HEK293 (cell line): Measurements from ENCODE around the gene TGFB3.
A peak's percentile ranks its signal among the peaks of the same experiment; 100 is the strongest.
"Not testable (repeated sequence)": the region's sequence is repeated elsewhere in the genome, so short reads cannot be mapped to it uniquely, and the experiment has no call there.

Source experiments
- CTCF ChIA-PET: fragments of 350-600 bp; formaldehyde crosslinking; extraction: SDS; loops from one replicate; lab custom pipeline; 2021; ENCODE audit warnings: antibody characterized with exemption; lab: Yijun Ruan, JAX
- POLR2A ChIA-PET: fragments of 300-600 bp; formaldehyde crosslinking; extraction: SDS; loops from one replicate; lab custom pipeline; 2020; ENCODE audit warnings: antibody characterized with exemption, inconsistent platforms; lab: Yijun Ruan, JAX
- H3K27ac ChIP-seq: fragments of 200-500 bp; sonication (Bioruptor generic); 2 replicates; pipeline ENCODE4 v1.5.1; 2014; ENCODE audit warnings: low read depth, low read length, control low read depth, inconsistent platforms; ENCODE audit errors: extremely low read depth
- H3K36me3 ChIP-seq, 2 experiments: fragments of 200-500 bp in 1 of 2; sonication (Bioruptor generic) in 1 of 2; 1 replicate in 1 of 2; 2 replicates in 1 of 2; pipeline ENCODE4 v1.5.1; 2014 to 2017; ENCODE audit warnings: inconsistent platforms in 2 of 2, low read length in 2 of 2; ENCODE audit not compliant: control insufficient read depth in 2 of 2, insufficient read depth in 1 of 2
- H3K4me1 ChIP-seq: fragments of 200-500 bp; sonication (Bioruptor generic); 2 replicates; pipeline ENCODE4 v1.5.1; 2014; ENCODE audit warnings: mild to moderate bottlenecking, low read length, inconsistent platforms; ENCODE audit not compliant: control insufficient read depth, insufficient read depth
- H3K4me3 ChIP-seq: 2 replicates; pipeline ENCODE4 v1.5.1; 2011; ENCODE audit warnings: low read depth, mild to moderate bottlenecking, control low read depth, low read length, moderate library complexity
- H3K9me3 ChIP-seq: fragments of 200-500 bp; sonication (Bioruptor generic); 2 replicates; pipeline ENCODE4 v1.5.1; 2014; ENCODE audit warnings: low read depth, low read length, inconsistent platforms; ENCODE audit not compliant: control insufficient read depth, insufficient read depth
- BCL11A ChIP-seq: fragments of 450-650 bp; formaldehyde crosslinking; IDR thresholded peaks from 2 replicates; pipeline ENCODE4 v1.5.1; 2016; ENCODE audit warnings: low read depth, missing biosample characterization, missing genetic modification characterization
- GFI1B ChIP-seq: fragments of 450-650 bp; formaldehyde crosslinking; IDR thresholded peaks from 2 replicates; pipeline ENCODE4 v1.5.1; 2016; ENCODE audit warnings: missing biosample characterization, missing genetic modification characterization
- GLI2 ChIP-seq: fragments of 450-650 bp; formaldehyde crosslinking; IDR thresholded peaks from 2 replicates; pipeline ENCODE4; 2017; ENCODE audit warnings: missing biosample characterization, missing genetic modification characterization, low read depth, borderline replicate concordance
- HOXA7 ChIP-seq: sonication (generic); formaldehyde crosslinking; IDR thresholded peaks from 2 replicates; pipeline ENCODE4 v1.8.1; 2022; ENCODE audit warnings: missing genetic modification reagents, borderline replicate concordance
- KLF1 ChIP-seq: fragments of 450-650 bp; formaldehyde crosslinking; IDR thresholded peaks from 2 replicates; pipeline ENCODE4 v1.5.1; 2016; ENCODE audit warnings: missing biosample characterization, missing genetic modification characterization
- KLF16 ChIP-seq: fragments of 450-650 bp; formaldehyde crosslinking; IDR thresholded peaks from 2 replicates; pipeline ENCODE4 v1.5.1; 2017; ENCODE audit warnings: missing biosample characterization, missing genetic modification characterization
- PRDM6 ChIP-seq: fragments of 450-650 bp; formaldehyde crosslinking; IDR thresholded peaks from 2 replicates; pipeline ENCODE4 v1.5.1; 2017; ENCODE audit warnings: missing biosample characterization, missing genetic modification characterization
- YY1 ChIP-seq: fragments of 450-650 bp; formaldehyde crosslinking; IDR thresholded peaks from 2 replicates; pipeline ENCODE4 v1.5.1; 2018; ENCODE audit warnings: missing biosample characterization, missing genetic modification characterization
- ZNF146 ChIP-seq: fragments of 450-650 bp; formaldehyde crosslinking; IDR thresholded peaks from 2 replicates; pipeline ENCODE4 v1.5.1; 2016; ENCODE audit warnings: missing biosample characterization, missing genetic modification characterization
- ZNF157 ChIP-seq: fragments of 450-650 bp; formaldehyde crosslinking; IDR thresholded peaks from 2 replicates; pipeline ENCODE4 v1.5.1; 2016; ENCODE audit warnings: missing biosample characterization, missing genetic modification characterization
- ZNF174 ChIP-seq: fragments of 450-650 bp; formaldehyde crosslinking; IDR thresholded peaks from 2 replicates; pipeline ENCODE4 v1.5.0; 2017; ENCODE audit warnings: missing biosample characterization, mild to moderate bottlenecking, missing genetic modification characterization
- ZNF221 ChIP-seq: fragments of 450-650 bp; formaldehyde crosslinking; IDR thresholded peaks from 2 replicates; pipeline ENCODE4 v1.5.1; 2017; ENCODE audit warnings: missing biosample characterization, missing genetic modification characterization, borderline replicate concordance
- ZNF239 ChIP-seq: fragments of 450-650 bp; formaldehyde crosslinking; IDR thresholded peaks from 2 replicates; pipeline ENCODE4 v1.5.1; 2016; ENCODE audit warnings: missing biosample characterization, missing genetic modification characterization
- ZNF350 ChIP-seq: fragments of 450-650 bp; formaldehyde crosslinking; IDR thresholded peaks from 2 replicates; pipeline ENCODE4 v1.5.0; 2017; ENCODE audit warnings: missing biosample characterization, mild to moderate bottlenecking, missing genetic modification characterization
- ZNF629 ChIP-seq: fragments of 450-650 bp; formaldehyde crosslinking; IDR thresholded peaks from 2 replicates; pipeline ENCODE4 v1.5.1; 2017; ENCODE audit warnings: missing biosample characterization, missing genetic modification characterization
- ZNF792 ChIP-seq: fragments of 450-650 bp; formaldehyde crosslinking; IDR thresholded peaks from 2 replicates; pipeline ENCODE4 v1.5.1; 2016; ENCODE audit warnings: missing biosample characterization, missing genetic modification characterization
- ZNF837 ChIP-seq: fragments of 450-650 bp; formaldehyde crosslinking; IDR thresholded peaks from 2 replicates; pipeline ENCODE4 v1.5.1; 2016; ENCODE audit warnings: missing biosample characterization, missing genetic modification characterization
- ZNF843 ChIP-seq: fragments of 450-650 bp; formaldehyde crosslinking; IDR thresholded peaks from 2 replicates; pipeline ENCODE4 v1.5.1; 2016; ENCODE audit warnings: missing biosample characterization, missing genetic modification characterization
- TF ChIP-seq, protein P1 (sequence below): fragments of 450-650 bp; formaldehyde crosslinking; IDR thresholded peaks from 2 replicates; pipeline ENCODE4 v1.5.1; 2016; ENCODE audit warnings: missing biosample characterization, missing genetic modification characterization
- TF ChIP-seq, protein P2 (sequence below): fragments of 450-650 bp; formaldehyde crosslinking; IDR thresholded peaks from 2 replicates; pipeline ENCODE4 v1.5.1; 2016; ENCODE audit warnings: missing biosample characterization, missing genetic modification characterization
- TF ChIP-seq, protein P3 (sequence below): fragments of 450-650 bp; formaldehyde crosslinking; conservative IDR thresholded peaks from 2 replicates; pipeline ENCODE4 v1.5.1; 2016; ENCODE audit warnings: low read depth, missing biosample characterization, missing genetic modification characterization

TGFB3 gene

GRCh38 chr14:75926431-75927115 lies 55.2 kb downstream of the TGFB3 start (continued):
- TF ChIP-seq, protein P1, sequence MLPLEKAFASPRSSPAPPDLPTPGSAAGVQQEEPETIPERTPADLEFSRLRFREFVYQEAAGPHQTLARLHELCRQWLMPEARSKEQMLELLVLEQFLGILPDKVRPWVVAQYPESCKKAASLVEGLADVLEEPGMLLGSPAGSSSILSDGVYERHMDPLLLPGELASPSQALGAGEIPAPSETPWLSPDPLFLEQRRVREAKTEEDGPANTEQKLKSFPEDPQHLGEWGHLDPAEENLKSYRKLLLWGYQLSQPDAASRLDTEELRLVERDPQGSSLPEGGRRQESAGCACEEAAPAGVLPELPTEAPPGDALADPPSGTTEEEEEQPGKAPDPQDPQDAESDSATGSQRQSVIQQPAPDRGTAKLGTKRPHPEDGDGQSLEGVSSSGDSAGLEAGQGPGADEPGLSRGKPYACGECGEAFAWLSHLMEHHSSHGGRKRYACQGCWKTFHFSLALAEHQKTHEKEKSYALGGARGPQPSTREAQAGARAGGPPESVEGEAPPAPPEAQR (tag by site-specific recombination) = no peak
- no peak for TF ChIP-seq BCL11A
- TF ChIP-seq YY1 (tag by site-specific recombination) = no peak
- TF ChIP-seq PRDM6 (tag by site-specific recombination) = no peak
- no peak for TF ChIP-seq ZNF221
- TF ChIP-seq, protein P2, sequence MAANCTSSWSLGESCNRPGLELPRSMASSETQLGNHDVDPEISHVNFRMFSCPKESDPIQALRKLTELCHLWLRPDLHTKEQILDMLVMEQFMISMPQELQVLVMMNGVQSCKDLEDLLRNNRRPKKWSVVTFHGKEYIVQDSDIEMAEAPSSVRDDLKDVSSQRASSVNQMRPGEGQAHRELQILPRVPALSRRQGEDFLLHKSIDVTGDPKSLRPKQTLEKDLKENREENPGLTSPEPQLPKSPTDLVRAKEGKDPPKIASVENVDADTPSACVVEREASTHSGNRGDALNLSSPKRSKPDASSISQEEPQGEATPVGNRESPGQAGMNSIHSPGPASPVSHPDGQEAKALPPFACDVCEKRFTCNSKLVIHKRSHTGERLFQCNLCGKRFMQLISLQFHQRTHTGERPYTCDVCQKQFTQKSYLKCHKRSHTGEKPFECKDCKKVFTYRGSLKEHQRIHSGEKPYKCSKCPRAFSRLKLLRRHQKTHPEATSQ (tag by site-specific recombination) = no peak
- TF ChIP-seq GLI2 = no peak

GRCh38 chr14:75925141-75925840 lies 56.5 kb downstream of the TGFB3 start:
- POLR2A ChIA-PET, H3K4me3 ChIP-seq, H3K9me3 ChIP-seq, H3K4me1 ChIP-seq, H3K36me3 ChIP-seq, CTCF ChIA-PET, H3K27ac ChIP-seq: not testable (repeated sequence)

- H3K9me3 ChIP-seq, H3K27ac ChIP-seq: not testable (repeated sequence)
- CTCF ChIA-PET = interaction anchor here (0.7 kb wide), 1 partner anchor 8 kb away, joined by 3 read pairs; no protein-coding TSS in a partner anchor
- peak; percentile 73 for TF ChIP-seq ZNF146 (tag by site-specific recombination)
- TF ChIP-seq, all 188 proteins: peak for 1; not testable (repeated sequence) for 187
- H3K36me3 ChIP-seq, POLR2A ChIA-PET, H3K4me3 ChIP-seq, H3K4me1 ChIP-seq: not testable (repeated sequence)
Observed at GRCh38 chr14:75920421-75920820, 61.4 kb downstream of the TGFB3 start.

DNA sequence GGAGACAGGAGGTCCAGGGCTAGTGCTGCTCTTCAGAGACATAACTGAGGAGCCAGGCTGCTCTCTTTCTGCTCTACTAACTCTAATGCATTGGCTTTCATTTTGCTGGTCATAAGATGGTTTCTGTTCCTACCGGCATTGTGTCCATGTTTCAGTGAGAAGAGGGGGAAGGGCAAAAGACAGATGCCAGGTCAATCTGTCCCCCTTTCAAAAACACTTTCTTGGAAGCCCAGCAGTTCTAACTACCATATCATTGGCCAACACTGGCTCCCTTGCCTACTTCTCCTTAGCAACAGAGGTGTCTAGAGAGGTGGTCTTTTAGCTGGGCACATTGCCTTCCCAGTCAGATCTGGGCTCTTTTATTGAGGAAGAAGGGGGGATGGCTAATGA lies 63.9 kb downstream of the TGFB3 start:
- Histone ChIP-seq H3K36me3 (no peaks in the 10 kb centered on the region; a peak in 1 of 3 replicates), H3K4me3 (no peak overlapping the region), H3K9me3 (no peaks in the 10 kb centered on the region), H3K27ac (no peak overlapping the region), H3K4me1 (0 out of 2 replicates have a peak, but pooled peaks cover 3% of the 10 kb centered on the region)
- CTCF ChIA-PET = interaction anchor here (0.7 to 3.5 kb wide), 3 partner anchors 11 to 90 kb away, joined by 3 to 28 read pairs (median 3); no protein-coding TSS in a partner anchor
- POLR2A ChIA-PET = no interaction called here
- TF ChIP-seq, protein P3, sequence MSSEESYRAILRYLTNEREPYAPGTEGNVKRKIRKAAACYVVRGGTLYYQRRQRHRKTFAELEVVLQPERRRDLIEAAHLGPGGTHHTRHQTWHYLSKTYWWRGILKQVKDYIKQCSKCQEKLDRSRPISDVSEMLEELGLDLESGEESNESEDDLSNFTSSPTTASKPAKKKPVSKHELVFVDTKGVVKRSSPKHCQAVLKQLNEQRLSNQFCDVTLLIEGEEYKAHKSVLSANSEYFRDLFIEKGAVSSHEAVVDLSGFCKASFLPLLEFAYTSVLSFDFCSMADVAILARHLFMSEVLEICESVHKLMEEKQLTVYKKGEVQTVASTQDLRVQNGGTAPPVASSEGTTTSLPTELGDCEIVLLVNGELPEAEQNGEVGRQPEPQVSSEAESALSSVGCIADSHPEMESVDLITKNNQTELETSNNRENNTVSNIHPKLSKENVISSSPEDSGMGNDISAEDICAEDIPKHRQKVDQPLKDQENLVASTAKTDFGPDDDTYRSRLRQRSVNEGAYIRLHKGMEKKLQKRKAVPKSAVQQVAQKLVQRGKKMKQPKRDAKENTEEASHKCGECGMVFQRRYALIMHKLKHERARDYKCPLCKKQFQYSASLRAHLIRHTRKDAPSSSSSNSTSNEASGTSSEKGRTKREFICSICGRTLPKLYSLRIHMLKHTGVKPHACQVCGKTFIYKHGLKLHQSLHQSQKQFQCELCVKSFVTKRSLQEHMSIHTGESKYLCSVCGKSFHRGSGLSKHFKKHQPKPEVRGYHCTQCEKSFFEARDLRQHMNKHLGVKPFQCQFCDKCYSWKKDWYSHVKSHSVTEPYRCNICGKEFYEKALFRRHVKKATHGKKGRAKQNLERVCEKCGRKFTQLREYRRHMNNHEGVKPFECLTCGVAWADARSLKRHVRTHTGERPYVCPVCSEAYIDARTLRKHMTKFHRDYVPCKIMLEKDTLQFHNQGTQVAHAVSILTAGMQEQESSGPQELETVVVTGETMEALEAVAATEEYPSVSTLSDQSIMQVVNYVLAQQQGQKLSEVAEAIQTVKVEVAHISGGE = no peak
- TF ChIP-seq ZNF239 (tag by site-specific recombination) = no peak
- TF ChIP-seq ZNF792 (tag by site-specific recombination) = no peak
- no peak for TF ChIP-seq ZNF837 (tag by site-specific recombination)
- TF ChIP-seq KLF16 (tag by site-specific recombination) = no peak
- no peak for TF ChIP-seq ZNF157 (tag by site-specific recombination)
- TF ChIP-seq ZNF843 (tag by site-specific recombination) = no peak
- TF ChIP-seq ZNF350 (tag by site-specific recombination) = no peak
- no peak for TF ChIP-seq GFI1B (tag by site-specific recombination)
- TF ChIP-seq ZNF174 = no peak
- no peak for TF ChIP-seq KLF1
- no peak for TF ChIP-seq HOXA7
- no peak for TF ChIP-seq ZNF629 (tag by site-specific recombination)
